HG03135 (cell line): ENCODE results near the gene PIGH.
"Not testable (repeated sequence)": the region's sequence is repeated elsewhere in the genome, so short reads cannot be mapped to it uniquely, and the experiment has no call there.

Source experiments
- ATAC-seq: cut with Tn5 transposase; IDR thresholded peaks from one replicate; pipeline ENCODE4 v1.9.1; 2021; ENCODE audit warnings: mild to moderate bottlenecking, moderate library complexity; ENCODE audit not compliant: unreplicated experiment

The PIGH gene

GRCh38 chr14:67599698-67600561 lies at the start of gene PIGH:
Gene PIGH (minus strand): TSS chr14:67600268. CDS start chr14:67600203, 65 bp downstream.
- peak; percentile 94 for ATAC-seq

GRCh38 chr14:67646131-67646530 lies 46.1 kb upstream of the PIGH start:
- ATAC-seq, result no peak

GRCh38 chr14:67645414-67645813 lies 45.3 kb upstream of the PIGH start:
- no peak for ATAC-seq

- no peak for ATAC-seq
Observed at GRCh38 chr14:67644428-67644827, 44.4 kb upstream of the PIGH start.

- no peak for ATAC-seq
Observed at GRCh38 chr14:67643713-67644112, 43.6 kb upstream of the PIGH start.

- no peak for ATAC-seq
Observed at GRCh38 chr14:67641902-67642749, 42.1 kb upstream of the PIGH start.

- no peak for ATAC-seq
Observed at GRCh38 chr14:67641480-67641879, 41.4 kb upstream of the PIGH start.

GRCh38 chr14:67638642-67639041 lies 38.6 kb upstream of the PIGH start:
- no peak for ATAC-seq

- no peak for ATAC-seq
Observed at GRCh38 chr14:67636361-67636919, 36.4 kb upstream of the PIGH start.

- no peak for ATAC-seq
Observed at GRCh38 chr14:67633451-67634147, 33.5 kb upstream of the PIGH start.

- no peak for ATAC-seq
Observed at GRCh38 chr14:67630938-67631337, 30.9 kb upstream of the PIGH start.

GRCh38 chr14:67630186-67630585 lies 30.1 kb upstream of the PIGH start:
- ATAC-seq, result no peak

GRCh38 chr14:67627519-67627918 lies 27.5 kb upstream of the PIGH start:
- no peak for ATAC-seq

GRCh38 chr14:67626131-67626530 lies 26.1 kb upstream of the PIGH start:
- ATAC-seq, result not testable (repeated sequence)

- no peak for ATAC-seq
Observed at GRCh38 chr14:67623114-67623513, 23.0 kb upstream of the PIGH start.

GRCh38 chr14:67622675-67623074 lies 22.6 kb upstream of the PIGH start:
- ATAC-seq, result no peak

GRCh38 chr14:67620217-67620785 lies 20.2 kb upstream of the PIGH start:
- ATAC-seq, result no peak

- ATAC-seq, result peak; percentile 88
Observed at GRCh38 chr14:67619446-67620216, 19.6 kb upstream of the PIGH start, which contains the start of gene ARG2. Gene ARG2 (plus strand): TSS chr14:67619920. CDS start chr14:67619978, 58 bp downstream.

- ATAC-seq, result peak; percentile 51
Observed at GRCh38 chr14:67618617-67619063, 18.6 kb upstream of the PIGH start.

GRCh38 chr14:67610491-67610890 lies 10.4 kb upstream of the PIGH start:
- ATAC-seq, result no peak
